NCI-H2227 treated with DMSO at 0.1 percent for 48 hours (cell line): Measurements from ENCODE around the gene RNU1-2.
"Not testable (repeated sequence)": the region's sequence is repeated elsewhere in the genome, so short reads cannot be mapped to it uniquely, and the experiment has no call there.

Experiments used
- DNase-seq: peaks from one replicate; lab custom pipeline; 2025; lab: John Stamatoyannopoulos, UW

Gene RNU1-2

DNA sequence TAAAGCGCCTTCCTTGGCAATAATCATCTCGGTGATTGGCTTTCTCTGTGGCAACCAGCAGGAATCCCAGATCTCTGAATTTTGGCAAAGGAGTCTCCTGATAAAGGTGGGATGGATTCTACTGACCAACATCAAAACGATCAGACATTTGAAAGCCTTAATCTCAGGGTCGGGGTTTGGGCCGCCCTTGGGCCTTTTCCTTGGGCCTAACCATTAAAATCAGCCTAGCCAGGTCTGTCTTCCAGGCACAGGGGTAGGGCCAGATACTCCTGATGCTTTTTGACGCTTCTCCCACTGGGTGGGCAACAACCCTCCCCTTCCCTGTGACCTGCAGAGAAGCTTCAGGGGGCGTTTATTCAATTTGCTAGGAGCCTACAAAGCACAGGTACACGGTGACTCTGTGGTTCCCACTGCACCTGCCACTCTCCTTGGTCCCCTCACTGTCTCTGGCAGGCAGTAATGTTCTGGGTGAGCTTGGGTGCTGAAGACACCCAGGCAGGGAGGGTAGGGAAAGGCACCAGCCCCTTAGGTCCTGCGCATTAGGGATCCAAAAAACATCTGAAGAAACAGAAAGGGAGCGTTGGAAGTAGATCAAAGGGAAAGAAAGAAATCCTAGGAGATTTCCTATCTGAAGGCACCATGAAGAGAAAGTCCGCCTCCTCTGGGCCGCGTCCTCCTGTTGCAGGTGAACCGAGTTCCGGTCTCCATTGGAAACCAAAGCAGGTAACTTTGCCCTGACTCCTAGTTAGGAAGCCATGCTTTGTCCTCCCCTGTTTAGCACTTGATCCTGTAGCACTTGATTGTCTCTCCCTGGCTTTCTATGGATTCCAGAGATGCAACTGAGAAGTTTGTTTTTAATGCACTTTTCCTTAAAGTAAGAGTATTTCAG is 12.3 kb downstream of the RNU1-2 start:
- DNase-seq = no peak

DNA sequence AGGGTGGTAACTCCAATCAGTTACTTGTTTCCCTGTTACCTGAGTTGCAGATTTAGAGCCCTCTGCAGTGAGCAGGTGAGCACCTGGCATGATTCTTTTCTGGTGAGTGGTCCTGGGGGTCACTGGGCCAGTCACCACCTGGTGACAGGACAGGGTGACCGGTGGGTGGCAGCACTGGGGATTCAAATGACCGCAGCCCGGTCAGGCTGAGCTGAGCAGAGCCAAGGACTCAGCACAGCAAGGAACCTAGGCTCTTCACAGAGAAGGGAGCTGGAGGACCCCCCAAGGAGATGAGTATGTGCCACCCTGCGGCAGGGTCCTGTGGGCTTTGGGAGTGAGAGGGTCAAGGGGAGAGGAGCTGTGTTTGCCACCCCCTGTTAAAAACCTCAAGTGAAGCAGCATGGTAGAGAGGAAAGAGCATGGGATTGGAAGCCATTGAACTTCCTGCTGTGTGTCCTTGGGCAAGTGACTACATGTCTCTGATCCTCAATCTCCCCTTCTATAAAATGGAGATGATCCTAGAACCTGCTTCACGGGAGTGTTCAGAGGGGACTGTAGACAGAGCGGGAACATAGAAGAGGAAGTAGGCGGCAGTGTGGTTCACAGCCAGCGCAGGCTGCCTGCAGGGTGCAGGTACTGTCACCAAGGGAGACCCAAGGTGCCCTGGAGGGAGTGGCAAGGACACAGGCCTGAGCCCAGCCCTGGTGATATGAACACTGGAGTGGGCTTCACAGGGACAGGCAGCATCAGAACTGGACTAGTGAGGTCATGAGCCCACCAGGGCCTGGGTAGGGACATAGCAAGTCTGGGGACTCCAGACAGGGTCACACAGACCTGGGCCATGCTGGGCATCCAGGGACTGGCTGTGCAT is 16.3 kb downstream of the RNU1-2 start:
- DNase-seq = not testable (repeated sequence)

DNA sequence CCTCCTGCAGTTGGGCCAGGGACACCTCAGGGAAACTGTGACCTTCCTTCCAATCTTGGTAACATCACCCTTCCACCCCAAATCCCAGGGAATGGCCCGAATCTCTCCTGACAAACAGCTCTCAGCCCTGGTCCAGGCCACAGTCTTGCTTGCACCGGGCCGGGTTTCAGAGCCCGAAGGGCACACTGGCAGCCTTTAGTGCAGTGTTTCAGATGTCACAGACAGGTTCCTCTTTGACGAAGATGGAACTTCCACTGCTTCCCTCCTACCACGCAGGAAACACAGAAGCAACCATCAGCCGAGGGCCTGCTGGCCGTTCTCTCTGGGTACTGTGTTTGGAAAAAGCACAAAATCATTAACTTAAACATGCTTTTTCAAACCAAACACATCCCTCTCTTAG is 17.0 kb downstream of the RNU1-2 start:
- not testable (repeated sequence) for DNase-seq

DNA sequence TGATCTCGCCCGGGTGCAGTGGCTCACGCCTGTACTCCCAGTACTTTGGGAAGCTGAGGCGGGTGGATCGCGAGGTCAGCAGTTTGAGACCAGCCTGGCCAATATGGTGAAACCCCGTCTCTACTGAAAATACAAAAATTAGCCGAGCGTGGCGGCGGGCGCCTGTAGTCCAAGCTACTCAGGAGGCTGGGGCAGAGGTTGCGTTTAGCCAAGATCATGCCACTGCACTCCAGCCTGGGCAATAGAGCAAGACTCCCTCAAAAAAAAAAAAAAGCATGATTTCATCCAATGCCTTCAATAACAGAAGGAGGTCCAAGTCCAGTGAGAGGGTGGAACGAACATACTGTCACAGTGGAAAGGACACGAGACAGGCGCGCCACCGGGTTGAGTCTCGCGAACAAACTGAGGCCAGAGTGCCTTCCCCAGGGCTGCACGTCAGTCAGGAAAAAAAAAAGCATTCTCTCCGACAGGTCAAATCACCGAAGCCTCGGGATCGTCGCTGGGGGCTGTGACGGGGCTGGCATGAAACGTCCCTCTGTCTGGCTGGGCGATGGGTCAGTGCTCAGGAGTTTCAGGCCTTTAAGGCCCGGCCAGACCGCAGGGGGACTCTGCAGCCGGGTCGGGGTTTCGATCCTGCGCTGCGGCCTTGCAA is 17.5 kb downstream of the RNU1-2 start:
- no peak for DNase-seq

DNA sequence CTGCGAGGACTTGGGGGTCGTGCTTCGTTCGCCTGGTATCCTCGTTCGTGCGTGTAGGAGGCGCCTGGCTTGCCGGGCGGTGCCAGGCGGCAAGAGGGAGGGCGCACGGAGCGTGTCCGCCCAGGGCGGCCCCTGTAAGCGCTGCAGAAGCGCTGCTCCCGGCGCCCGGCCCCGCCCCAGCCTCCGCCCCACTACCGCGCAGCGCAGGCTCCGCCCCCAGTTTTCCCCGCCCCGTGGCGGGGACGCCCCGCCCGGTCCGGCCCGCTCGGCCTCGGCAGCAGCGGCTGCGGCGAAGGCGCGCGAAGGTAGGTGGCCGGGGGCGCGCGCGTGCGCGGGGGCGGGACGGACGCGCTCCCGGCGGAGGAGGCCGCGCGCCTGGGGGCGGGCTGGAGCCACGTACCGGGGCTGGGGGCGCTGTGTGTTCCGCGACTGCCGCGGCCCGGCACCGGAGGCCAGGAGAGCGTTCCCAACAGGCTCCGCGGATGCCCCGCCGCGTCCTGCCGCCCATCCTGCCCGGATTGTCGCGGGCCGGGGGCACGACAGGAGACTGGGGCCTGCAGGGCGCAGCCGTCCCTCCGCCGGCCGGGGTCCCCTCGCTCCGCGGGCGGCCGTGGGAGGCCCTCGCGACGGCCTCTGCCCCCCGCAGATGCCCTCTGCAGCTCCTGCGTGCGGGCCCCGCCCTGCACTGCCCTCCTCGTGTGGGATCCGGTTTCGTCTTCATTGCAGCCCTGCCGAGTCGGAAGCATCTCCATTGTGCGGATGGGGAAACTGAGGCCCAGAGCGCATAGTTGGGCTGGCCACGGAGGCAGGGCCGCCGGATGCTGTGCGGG is 18.3 kb downstream of the RNU1-2 start:
- DNase-seq = peak; percentile 99

DNA sequence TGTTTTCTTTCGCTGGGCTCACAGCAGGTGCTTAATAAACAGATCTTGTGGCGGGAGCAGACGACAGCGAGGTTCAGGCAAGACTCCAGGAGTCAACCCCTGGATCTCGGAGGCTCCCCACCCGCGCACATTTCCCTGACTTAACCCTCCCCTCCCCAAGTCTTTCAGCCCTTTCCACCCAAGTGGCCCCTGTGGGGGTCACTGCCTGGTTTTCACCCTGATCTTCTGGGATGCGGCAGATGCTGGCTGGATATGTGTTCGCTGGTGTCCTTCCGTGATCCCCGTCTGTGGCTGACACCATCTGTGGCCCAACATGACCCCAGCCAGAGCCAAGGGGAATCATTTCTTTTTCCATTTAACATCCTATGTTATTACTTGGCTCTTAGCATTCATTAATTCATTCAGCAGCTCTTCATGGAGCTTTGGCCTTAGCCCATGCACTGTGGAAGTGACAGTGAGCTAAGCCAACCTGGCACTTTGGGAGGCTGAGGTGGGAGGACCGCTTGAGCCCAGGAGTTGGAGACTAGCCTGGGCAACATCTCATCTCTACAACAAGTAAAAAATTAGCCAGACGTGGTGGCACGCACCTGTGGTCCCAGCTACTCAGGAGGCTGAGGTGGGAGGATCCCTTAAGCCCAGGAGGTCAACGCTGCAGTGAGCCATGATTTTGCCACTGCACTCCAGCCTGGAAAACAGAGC is 19.3 kb downstream of the RNU1-2 start:
- DNase-seq = not testable (repeated sequence)

DNA sequence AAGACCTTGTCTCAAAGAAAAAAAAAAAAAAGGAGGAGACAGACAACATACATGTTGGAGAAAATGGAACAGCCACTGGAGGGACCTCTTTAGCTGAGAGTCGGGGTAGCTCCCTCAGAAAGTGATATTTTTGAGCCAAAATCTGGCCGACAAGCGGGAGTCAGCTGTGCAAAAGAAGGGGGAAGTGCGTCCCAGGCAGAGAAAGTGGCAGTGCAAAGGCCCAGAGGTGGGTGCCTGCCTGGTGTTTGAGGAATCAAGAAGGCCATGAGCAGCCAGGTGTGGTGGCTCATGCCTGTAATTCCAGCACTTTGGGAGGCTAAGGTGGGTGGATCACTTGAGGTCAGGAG is 19.8 kb downstream of the RNU1-2 start:
- no peak for DNase-seq

DNA sequence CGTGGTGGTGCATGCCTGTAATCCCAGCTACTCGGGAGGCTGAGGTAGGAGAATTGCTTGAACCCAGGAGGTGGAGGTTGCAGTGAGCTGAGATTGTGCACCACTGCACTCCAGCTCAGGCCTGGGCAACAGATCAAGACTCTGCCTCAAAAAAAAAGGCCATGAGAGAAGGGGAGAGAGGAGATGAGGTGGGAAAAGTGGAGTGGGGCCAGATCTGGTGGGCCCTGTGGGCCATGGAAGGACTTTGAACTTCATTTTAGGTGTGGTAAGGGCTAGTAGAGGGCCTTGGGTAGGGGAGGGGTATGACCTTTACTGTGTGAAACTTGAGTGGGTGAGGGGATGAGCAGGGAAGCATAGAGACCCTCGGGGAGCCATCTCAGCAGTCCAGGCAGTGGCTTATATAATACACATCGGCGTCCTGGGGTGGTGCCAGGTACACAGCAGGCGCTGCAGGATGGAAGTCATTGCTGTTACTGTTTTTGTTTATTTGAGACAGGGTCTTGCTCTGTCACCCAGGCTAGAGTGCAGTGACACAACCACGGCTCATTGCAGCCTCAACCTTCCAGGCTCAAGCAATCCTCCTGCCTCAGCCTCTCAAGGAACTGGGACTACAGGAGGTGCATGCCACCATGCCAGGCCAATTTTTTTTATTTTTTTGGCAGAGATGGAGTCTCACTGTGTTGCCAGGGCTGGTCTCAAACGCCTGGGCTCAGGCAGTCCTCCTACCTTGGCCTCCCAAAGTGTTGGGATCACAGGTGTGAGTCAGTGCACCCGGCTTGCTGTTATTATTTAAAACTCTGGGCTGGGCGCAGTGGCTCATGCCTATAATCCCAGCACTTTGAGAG is 20.5 kb downstream of the RNU1-2 start:
- not testable (repeated sequence) for DNase-seq

DNA sequence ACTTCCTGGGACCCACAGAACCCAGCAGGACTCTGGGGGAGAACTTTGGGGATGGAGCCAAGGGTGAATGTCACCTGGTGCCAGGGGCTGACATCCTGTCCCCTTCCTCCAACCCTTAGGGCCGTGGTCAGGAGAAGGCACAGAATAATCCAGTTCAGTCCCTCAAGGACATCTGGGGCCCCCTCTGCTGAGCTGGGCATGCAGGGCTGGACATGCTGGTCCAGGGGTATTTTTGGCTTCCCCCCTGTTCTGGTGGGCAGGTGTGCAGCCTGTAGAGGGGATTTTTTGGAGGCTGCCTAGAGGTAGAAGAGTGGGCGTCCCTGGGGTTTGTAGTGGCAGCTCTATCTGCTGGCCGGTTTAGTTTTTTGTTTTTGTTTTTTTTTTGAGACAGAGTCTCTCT is 22.6 kb downstream of the RNU1-2 start:
- no peak for DNase-seq

DNA sequence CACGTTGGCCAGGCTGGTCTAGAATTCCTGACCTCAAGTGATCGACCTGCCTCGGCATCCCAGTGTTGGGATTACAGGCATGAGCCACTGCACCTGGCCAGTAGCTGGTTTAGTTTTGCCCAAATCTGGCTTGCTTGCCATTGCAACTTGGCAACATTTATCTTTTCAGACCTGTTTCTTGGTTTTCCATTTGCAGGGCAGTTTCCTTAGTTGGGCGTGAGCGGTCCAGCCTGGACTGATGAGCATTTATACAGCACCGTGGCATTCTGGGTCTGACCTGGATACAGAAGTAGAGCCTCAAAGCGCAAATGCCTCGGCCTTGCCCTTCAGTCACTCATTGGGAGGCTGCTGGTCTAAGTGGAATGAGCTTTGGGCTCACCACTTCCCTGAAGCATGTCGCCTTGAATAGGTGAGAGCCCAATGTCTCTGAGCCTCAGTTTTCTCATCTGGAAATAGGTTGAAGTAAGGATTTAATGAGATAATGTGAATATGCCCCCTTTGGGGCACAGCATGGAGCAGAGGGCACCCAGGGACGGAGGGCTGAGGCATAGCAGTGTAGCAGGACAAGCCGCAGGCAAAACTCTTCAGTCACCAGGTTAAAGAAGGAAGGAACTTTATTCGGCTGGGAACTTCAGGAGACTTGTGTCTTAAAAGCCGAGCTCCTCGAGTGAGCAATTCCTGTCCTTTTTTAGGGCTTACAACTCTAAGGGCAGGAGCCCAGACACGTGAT is 23.3 kb downstream of the RNU1-2 start:
- DNase-seq = not testable (repeated sequence)

DNA sequence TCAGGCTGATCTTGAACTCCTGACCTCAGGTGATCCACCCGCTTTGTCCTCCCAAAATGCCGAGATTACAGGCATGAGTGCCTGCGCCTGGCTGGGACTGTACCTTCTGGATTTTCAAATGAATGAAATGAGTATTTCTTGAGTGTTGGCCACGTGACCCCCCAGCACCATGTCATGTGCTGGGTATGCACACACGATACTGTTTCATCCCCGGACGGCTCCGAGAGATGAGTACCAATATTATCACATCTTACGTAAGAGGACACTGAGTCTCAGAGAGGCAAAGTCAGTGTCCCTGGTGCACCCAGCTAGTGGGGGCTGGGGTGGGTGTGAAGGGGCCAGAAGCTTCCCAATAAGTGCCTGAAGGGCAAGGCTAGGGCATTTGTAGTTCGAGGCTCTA is 25.2 kb downstream of the RNU1-2 start:
- DNase-seq = no peak

DNA sequence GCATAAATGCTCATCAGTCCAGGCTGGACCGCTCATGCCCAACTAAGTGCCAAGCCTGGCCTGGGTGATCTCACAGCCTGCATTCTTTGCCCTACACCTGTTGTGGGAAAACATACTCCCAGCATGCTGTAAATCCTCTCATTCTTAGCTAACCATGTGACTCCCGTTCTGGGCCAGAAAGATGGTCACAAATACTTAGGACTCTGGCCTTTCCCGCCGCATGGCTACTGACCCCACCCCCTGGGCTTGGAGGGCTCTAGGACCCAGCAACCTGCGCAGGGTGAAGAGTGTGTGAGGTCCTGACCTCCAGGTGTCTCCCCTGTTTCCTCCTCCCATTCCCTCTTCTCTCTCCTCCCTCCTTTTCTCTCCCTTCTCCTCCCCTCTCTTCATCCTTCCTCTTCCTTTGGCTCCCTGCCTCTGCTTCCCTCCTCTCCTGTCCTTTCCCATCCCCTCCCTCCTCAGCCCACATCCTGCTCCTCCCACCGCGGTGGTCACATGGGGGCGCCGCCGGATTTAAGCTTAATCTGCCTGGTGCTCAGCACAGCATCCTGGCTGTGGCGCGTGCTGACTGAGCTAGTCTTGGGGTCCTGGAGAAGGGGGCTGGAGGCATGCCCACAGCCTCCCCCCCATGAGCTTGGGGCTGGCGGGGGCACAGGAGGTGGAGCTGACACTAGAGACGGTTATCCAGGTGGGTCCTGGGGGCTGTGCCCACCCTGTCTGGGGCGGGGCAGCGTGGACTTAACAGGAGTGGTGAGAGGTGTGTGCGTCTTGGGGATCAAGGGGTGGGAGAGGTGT is 25.8 kb downstream of the RNU1-2 start, which contains the start of gene CROCC:
Gene CROCC, plus strand, starts transcription at position 541 of the 795 bp plus-strand sequence. Its CDS starts 88 bp downstream, at position 629.
- peak; percentile 70 for DNase-seq

DNA sequence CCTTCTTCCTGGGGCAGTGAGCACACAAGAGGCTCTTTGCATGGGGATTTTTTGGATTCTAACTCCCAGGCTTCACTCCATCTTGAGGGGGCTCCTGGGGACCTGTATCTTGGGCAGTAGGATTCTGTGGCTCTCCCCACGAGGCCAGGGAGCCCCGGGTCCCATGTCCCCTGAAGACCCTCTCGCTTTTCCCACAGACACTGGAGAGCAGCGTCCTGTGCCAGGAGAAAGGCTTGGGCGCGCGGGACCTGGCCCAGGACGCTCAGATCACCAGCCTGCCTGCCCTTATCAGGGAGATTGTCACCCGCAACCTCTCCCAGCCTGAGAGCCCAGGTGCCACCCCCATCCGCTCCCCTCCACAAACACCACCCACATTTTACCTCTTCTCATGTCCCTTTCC is 26.7 kb downstream of the RNU1-2 start:
- DNase-seq = no peak

DNA sequence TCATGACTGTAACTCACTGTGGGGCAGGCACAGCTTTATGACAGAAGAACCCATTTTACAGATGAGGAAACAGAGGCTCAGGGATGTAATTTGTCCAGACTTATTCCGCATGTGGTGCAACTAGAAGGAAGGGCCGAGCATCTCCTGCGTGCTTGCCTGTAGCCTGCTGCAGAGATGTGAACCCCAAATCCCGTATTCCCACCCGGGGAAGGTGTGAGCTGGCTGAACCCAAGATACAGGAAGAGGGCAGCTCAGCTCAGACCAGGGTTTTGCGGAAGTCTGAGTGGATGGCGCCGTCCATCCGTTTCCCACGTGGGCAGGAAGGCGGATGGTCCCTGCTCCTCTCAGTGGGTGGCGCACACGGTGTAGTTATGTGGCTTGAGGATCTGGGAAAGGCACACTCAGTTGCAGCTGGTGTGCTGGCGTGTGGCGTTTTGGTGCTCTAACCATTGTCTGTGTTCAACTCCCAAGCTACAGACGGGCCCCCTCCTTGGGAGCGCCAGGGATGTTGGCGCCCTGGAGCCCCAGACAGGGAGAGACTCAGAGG is 27.2 kb downstream of the RNU1-2 start:
- no peak for DNase-seq

DNA sequence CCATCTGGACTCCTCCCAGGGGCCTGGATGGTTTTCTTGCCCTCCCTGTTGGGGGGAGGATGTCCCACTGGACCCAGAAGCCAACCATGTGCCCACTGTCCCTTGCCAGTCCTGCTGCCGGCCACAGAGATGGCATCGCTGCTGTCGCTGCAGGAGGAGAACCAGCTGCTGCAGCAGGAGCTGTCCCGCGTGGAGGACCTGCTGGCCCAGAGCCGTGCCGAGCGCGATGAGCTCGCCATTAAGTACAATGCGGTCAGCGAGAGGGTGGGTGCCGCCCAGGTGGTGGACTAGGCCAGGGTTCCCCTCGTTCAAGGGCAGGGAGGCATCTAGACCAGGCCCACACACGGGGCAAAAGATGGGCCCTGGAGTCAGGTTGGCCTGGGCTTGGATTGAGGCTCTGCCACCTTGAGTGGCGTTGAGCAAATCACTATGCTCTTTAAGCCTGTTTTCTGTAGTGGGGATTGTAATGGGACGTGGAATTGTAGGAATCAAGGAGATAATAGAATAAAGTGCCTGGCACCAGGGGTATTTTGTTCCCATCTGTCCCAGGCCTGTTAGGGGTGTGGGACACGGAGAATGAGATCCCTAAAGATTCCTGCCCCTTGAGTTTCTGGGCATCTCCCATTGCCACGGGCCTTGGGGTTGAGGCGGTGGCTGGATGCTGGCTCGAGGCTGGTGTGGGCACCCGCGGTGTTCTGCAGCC is 28.6 kb downstream of the RNU1-2 start:
- no peak for DNase-seq

DNA sequence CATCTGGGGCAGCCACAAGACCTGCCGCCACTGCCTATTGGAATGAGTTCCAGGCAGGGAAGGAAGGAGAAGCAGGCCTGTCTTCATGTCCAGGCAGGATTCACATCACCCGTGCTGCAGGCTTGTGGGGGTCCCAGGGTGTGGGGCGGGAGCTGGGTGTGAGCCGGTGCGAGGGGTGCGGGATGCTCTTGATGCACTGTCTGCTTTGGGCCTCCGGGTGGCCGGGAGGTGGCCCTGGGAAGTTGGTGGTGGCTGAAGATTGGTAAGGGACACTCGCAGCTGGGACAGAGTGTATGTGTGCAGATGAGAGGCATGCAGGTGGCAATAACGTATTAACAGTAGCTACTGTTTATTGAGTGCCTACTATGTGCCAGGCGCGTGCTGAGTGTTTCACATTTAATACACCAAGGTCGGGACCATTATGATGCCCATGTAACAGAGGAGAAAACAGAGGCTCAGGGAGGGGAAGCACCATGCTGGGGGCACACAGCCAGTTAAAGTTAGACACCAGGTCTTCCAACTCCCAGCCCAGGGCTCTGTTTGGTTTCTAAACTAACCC is 29.2 kb downstream of the RNU1-2 start:
- DNase-seq = no peak
